Measurements from ENCODE around the gene GUK1. TPM values are rescaled to one million over a fixed set of nuclear protein-coding genes. Genes with fewer than 3 reads are reported as not detected.

GUK1 gene
- total and polyA plus RNA-seq, 2 experiments from 2014 or later: 87.5 to 121 TPM

- no peaks in the 10 kb centered on the region for H3K4me1 Mint-ChIP-seq
- DNase-seq (ENCODE audit: low spot score): no peak
- Histone ChIP-seq H3K9me2 (ENCODE audit: insufficient read depth) (no peaks in the 10 kb centered on the region), H2AFZ (no peak overlapping the region), H4K20me1 (replicated peaks; ENCODE audit: insufficient read depth) (no peaks in the 10 kb centered on the region), H3K36me3 (ENCODE audit: insufficient read depth) (no peaks in the 10 kb centered on the region), H3K4me2 (no peak overlapping the region), H3K27ac (ENCODE audit: low read depth) (no peak overlapping the region), H3K79me2 (replicated peaks; ENCODE audit: insufficient read depth) (no peaks in the 10 kb centered on the region), H3F3A (replicated peaks; ENCODE audit: low read depth) (no peaks in the 10 kb centered on the region), H3K4me3 (no peak overlapping the region), H3K4me1 (ENCODE audit: insufficient read depth) (no peaks in the 10 kb centered on the region), H3K27me3 (ENCODE audit: insufficient read depth) (peaks cover 30% of the 10 kb centered on the region; the same call in 1 of the 2 replicates)
- peaks cover 9% of the 10 kb centered on the region; the same call in 2 of the 3 replicates for H3K36me3 Mint-ChIP-seq (ENCODE audit: low read depth)
- no peak overlapping the region for H3K27ac Mint-ChIP-seq
- H3K4me3 Mint-ChIP-seq: no peak overlapping the region
- H3K27me3 Mint-ChIP-seq (ENCODE audit: insufficient read depth, low read depth, poor library complexity): peaks cover 10% of the 10 kb centered on the region
- TF ChIP-seq, protein P1, sequence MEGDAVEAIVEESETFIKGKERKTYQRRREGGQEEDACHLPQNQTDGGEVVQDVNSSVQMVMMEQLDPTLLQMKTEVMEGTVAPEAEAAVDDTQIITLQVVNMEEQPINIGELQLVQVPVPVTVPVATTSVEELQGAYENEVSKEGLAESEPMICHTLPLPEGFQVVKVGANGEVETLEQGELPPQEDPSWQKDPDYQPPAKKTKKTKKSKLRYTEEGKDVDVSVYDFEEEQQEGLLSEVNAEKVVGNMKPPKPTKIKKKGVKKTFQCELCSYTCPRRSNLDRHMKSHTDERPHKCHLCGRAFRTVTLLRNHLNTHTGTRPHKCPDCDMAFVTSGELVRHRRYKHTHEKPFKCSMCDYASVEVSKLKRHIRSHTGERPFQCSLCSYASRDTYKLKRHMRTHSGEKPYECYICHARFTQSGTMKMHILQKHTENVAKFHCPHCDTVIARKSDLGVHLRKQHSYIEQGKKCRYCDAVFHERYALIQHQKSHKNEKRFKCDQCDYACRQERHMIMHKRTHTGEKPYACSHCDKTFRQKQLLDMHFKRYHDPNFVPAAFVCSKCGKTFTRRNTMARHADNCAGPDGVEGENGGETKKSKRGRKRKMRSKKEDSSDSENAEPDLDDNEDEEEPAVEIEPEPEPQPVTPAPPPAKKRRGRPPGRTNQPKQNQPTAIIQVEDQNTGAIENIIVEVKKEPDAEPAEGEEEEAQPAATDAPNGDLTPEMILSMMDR (conservative IDR thresholded peaks at IDR 0.05; ENCODE audit: low read depth in 2 of 2): no peak
- TF ChIP-seq NANOG (IDR thresholded peaks at IDR 0.05; ENCODE audit: borderline replicate concordance): no peak
- TF ChIP-seq, protein P2, sequence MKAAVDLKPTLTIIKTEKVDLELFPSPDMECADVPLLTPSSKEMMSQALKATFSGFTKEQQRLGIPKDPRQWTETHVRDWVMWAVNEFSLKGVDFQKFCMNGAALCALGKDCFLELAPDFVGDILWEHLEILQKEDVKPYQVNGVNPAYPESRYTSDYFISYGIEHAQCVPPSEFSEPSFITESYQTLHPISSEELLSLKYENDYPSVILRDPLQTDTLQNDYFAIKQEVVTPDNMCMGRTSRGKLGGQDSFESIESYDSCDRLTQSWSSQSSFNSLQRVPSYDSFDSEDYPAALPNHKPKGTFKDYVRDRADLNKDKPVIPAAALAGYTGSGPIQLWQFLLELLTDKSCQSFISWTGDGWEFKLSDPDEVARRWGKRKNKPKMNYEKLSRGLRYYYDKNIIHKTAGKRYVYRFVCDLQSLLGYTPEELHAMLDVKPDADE (IDR thresholded peaks at IDR 0.05): no peak
- TF ChIP-seq REST (IDR thresholded peaks at IDR 0.05; ENCODE audit: unreplicated experiment): no peak
- TF ChIP-seq ZNF331 (CRISPR knock-in tag; IDR thresholded peaks at IDR 0.05; ENCODE audit: low read depth): no peak
- no peak for TF ChIP-seq STAT1 (IDR thresholded peaks at IDR 0.05; ENCODE audit: unreplicated experiment)
- TF ChIP-seq EZH2phosphoT487 (IDR thresholded peaks at IDR 0.05; ENCODE audit: unreplicated experiment): no peak
- TF ChIP-seq JUNB (IDR thresholded peaks at IDR 0.05; ENCODE audit: unreplicated experiment): no peak
- TF ChIP-seq, protein P3, sequence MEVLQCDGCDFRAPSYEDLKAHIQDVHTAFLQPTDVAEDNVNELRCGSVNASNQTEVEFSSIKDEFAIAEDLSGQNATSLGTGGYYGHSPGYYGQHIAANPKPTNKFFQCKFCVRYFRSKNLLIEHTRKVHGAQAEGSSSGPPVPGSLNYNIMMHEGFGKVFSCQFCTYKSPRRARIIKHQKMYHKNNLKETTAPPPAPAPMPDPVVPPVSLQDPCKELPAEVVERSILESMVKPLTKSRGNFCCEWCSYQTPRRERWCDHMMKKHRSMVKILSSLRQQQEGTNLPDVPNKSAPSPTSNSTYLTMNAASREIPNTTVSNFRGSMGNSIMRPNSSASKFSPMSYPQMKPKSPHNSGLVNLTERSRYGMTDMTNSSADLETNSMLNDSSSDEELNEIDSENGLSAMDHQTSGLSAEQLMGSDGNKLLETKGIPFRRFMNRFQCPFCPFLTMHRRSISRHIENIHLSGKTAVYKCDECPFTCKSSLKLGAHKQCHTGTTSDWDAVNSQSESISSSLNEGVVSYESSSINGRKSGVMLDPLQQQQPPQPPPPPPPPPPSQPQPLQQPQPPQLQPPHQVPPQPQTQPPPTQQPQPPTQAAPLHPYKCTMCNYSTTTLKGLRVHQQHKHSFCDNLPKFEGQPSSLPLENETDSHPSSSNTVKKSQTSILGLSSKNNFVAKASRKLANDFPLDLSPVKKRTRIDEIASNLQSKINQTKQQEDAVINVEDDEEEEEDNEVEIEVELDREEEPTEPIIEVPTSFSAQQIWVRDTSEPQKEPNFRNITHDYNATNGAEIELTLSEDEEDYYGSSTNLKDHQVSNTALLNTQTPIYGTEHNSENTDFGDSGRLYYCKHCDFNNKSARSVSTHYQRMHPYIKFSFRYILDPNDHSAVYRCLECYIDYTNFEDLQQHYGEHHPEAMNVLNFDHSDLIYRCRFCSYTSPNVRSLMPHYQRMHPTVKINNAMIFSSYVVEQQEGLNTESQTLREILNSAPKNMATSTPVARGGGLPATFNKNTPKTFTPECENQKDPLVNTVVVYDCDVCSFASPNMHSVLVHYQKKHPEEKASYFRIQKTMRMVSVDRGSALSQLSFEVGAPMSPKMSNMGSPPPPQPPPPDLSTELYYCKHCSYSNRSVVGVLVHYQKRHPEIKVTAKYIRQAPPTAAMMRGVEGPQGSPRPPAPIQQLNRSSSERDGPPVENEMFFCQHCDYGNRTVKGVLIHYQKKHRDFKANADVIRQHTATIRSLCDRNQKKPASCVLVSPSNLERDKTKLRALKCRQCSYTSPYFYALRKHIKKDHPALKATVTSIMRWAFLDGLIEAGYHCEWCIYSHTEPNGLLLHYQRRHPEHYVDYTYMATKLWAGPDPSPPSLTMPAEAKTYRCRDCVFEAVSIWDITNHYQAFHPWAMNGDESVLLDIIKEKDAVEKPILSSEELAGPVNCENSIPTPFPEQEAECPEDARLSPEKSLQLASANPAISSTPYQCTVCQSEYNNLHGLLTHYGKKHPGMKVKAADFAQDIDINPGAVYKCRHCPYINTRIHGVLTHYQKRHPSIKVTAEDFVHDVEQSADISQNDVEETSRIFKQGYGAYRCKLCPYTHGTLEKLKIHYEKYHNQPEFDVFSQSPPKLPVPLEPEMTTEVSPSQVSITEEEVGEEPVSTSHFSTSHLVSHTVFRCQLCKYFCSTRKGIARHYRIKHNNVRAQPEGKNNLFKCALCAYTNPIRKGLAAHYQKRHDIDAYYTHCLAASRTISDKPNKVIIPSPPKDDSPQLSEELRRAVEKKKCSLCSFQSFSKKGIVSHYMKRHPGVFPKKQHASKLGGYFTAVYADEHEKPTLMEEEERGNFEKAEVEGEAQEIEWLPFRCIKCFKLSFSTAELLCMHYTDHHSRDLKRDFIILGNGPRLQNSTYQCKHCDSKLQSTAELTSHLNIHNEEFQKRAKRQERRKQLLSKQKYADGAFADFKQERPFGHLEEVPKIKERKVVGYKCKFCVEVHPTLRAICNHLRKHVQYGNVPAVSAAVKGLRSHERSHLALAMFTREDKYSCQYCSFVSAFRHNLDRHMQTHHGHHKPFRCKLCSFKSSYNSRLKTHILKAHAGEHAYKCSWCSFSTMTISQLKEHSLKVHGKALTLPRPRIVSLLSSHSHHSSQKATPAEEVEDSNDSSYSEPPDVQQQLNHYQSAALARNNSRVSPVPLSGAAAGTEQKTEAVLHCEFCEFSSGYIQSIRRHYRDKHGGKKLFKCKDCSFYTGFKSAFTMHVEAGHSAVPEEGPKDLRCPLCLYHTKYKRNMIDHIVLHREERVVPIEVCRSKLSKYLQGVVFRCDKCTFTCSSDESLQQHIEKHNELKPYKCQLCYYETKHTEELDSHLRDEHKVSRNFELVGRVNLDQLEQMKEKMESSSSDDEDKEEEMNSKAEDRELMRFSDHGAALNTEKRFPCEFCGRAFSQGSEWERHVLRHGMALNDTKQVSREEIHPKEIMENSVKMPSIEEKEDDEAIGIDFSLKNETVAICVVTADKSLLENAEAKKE (CRISPR knock-in tag; IDR thresholded peaks at IDR 0.05): no peak
- TF ChIP-seq EZH2 (IDR thresholded peaks at IDR 0.05; ENCODE audit: low read depth, unreplicated experiment): no peak
- TF ChIP-seq CREB1 (CRISPR knock-in tag; IDR thresholded peaks at IDR 0.05; ENCODE audit: low read depth): no peak
- H3K9me3 Mint-ChIP-seq: peaks cover 43% of the 10 kb centered on the region
- no peak for ATAC-seq
Measured at GRCh38 chr1:228120857-228121489, 19.1 kb upstream of the GUK1 start.

Data from GM23338 (cell line).